HepG2 (cell line): ENCODE data around the gene SAA1. TPM values are rescaled to one million over a fixed set of nuclear protein-coding genes. Genes with fewer than 3 reads are reported as not detected.

ENCODE experiments used
- ARID5B ChIP-seq: IDR thresholded peaks from 2 replicates; pipeline ENCODE4 v1.4.0; 2020; ENCODE audit warnings: mild to moderate bottlenecking, missing genetic modification reagents
- CREB1 ChIP-seq, 2 experiments: fragments of 450-650 bp in 1 of 2; IDR thresholded peaks; 2 replicates each; pipeline ENCODE4 v1.6.1; 2016 to 2017; ENCODE audit warnings: control low read depth in 1 of 2, mild to moderate bottlenecking in 1 of 2, missing compliant biosample characterization in 1 of 2, missing genetic modification characterization in 1 of 2
- ETV5 ChIP-seq: IDR thresholded peaks from 2 replicates; pipeline ENCODE4 v1.6.1; 2018; ENCODE audit warnings: missing biosample characterization, missing genetic modification reagents, inconsistent platforms, borderline replicate concordance
- FIP1L1 ChIP-seq: fragments of 200-400 bp; formaldehyde crosslinking; IDR thresholded peaks from 2 replicates; pipeline ENCODE4 v1.6.1; 2018; ENCODE audit warnings: low read depth, mild to moderate bottlenecking, low read length, moderate library complexity, borderline replicate concordance; ENCODE audit not compliant: insufficient read depth
- FOXJ3 ChIP-seq: sonication (generic); formaldehyde crosslinking; IDR thresholded peaks from 2 replicates; pipeline ENCODE4 v1.4.0; 2020; ENCODE audit warnings: missing genetic modification reagents, mild to moderate bottlenecking, borderline replicate concordance
- HOXA5 ChIP-seq: sonication (generic); formaldehyde crosslinking; IDR thresholded peaks from 2 replicates; pipeline ENCODE4 v1.4.0; 2020; ENCODE audit warnings: missing genetic modification reagents
- MXD4 ChIP-seq: IDR thresholded peaks from 2 replicates; pipeline ENCODE4 v1.6.1; 2016; ENCODE audit warnings: mild to moderate bottlenecking, missing biosample characterization, missing genetic modification reagents
- PRDM15 ChIP-seq: sonication (generic); formaldehyde crosslinking; IDR thresholded peaks from 2 replicates; pipeline ENCODE4 v1.4.0; 2020; ENCODE audit warnings: missing genetic modification reagents
- SMAD9 ChIP-seq: sonication (generic); formaldehyde crosslinking; IDR thresholded peaks from 2 replicates; pipeline ENCODE4 v1.5.1; 2020; ENCODE audit warnings: mild to moderate bottlenecking, missing genetic modification reagents
- TCF7 ChIP-seq: sonication (generic); IDR thresholded peaks from 2 replicates; pipeline ENCODE4 v1.6.1; 2016; ENCODE audit warnings: antibody characterized with exemption, low read depth
- TOE1 ChIP-seq: sonication (generic); formaldehyde crosslinking; IDR thresholded peaks from 2 replicates; pipeline ENCODE4 v1.4.0; 2020; ENCODE audit warnings: mild to moderate bottlenecking, missing genetic modification reagents
- TP53 ChIP-seq: sonication (generic); formaldehyde crosslinking; conservative IDR thresholded peaks from 2 replicates; pipeline ENCODE4 v1.4.0; 2020; ENCODE audit warnings: missing genetic modification reagents
- ZBTB7A ChIP-seq: sonication (generic); formaldehyde crosslinking; IDR thresholded peaks from 2 replicates; pipeline ENCODE4 v1.8.0; 2022; ENCODE audit warnings: mild to moderate bottlenecking, missing genetic modification reagents
- ZNF280D ChIP-seq: sonication (generic); formaldehyde crosslinking; IDR thresholded peaks from 2 replicates; pipeline ENCODE4 v1.5.1; 2020; ENCODE audit warnings: mild to moderate bottlenecking, missing genetic modification reagents
- ZNF451 ChIP-seq: sonication (generic); formaldehyde crosslinking; IDR thresholded peaks from 2 replicates; pipeline ENCODE4 v1.5.0; 2020; ENCODE audit warnings: mild to moderate bottlenecking, missing genetic modification reagents
- ZNF850 ChIP-seq: sonication (generic); formaldehyde crosslinking; conservative IDR thresholded peaks from 2 replicates; pipeline ENCODE4 v1.9.0; 2021; ENCODE audit warnings: mild to moderate bottlenecking, missing genetic modification reagents
- ZSCAN9 ChIP-seq: IDR thresholded peaks from 2 replicates; pipeline ENCODE4 v1.6.1; 2016; ENCODE audit warnings: borderline replicate concordance
- polyA plus RNA-seq, 8 experiments: library from polyadenylated mRNA; depleted of rRNA in 3 of 8; stranded (reverse) in 7 of 8; unstranded in 1 of 8; fragments of >200 nt; fragmentation: Illumina TruSeq in 4 of 8; extraction: Trizol in 4 of 8; gene quantifications; 2 replicates each; pipeline versions ENCODE4 v1.2.1 to v1.2.3, GENCODE V29; 2011 to 2016; ENCODE audit warnings: low read depth in 4 of 8, missing spikeins in 1 of 8, mixed read lengths in 1 of 8; ENCODE audit not compliant: insufficient read depth in 1 of 8
- total RNA-seq, 5 experiments: library from RNA; depleted of rRNA; stranded (reverse); fragments of >200 nt; fragmentation: Illumina TruSeq; extraction: Trizol; gene quantifications; 2 replicates each; pipeline ENCODE4 v1.2.3, GENCODE V29; 2016; ENCODE audit warnings: low read depth in 1 of 5

Gene SAA1
- total and polyA plus RNA-seq, 2 of the 13 experiments (the other 11 are each of a cell fraction or from before 2014, with no cell fraction given): not detected

- TF ChIP-seq ZBTB7A (CRISPR knock-in tag) (no peak), TOE1 (peak; percentile 40; the same call in 1 of the 2 replicates), SMAD9 (no peak), FOXJ3 (CRISPR knock-in tag) (peak; percentile 96), ZNF280D (CRISPR knock-in tag) (peak; percentile 91; the same call in 1 of the 2 replicates), CREB1 (IDR thresholded peaks at IDR 0.05) (no peak), CREB1 (CRISPR knock-in tag; IDR thresholded peaks at IDR 0.05) (peak; percentile 72), ZNF850 (CRISPR knock-in tag) (no peak), FIP1L1 (no peak), ETV5 (CRISPR knock-in tag) (peak; percentile 59; the same call in 1 of the 2 replicates), ZSCAN9 (CRISPR knock-in tag) (peak; percentile 62; the same call in 1 of the 2 replicates), ZNF451 (0 out of 2 replicates have a peak, but pooled peaks have one; percentile 43), TP53 (CRISPR knock-in tag) (peak; percentile 69; the same call in 1 of the 2 replicates), HOXA5 (peak; percentile 84), TCF7 (peak; percentile 73), PRDM15 (CRISPR knock-in tag) (no peak), ARID5B (CRISPR knock-in tag) (peak; percentile 96), MXD4 (CRISPR knock-in tag) (0 out of 2 replicates have a peak, but pooled peaks have one; percentile 26)
Observed at GRCh38 chr11:18223591-18224387, 42.3 kb upstream of the SAA1 start (continued).
